NCI-H128 (cell line): Measurements from ENCODE around the gene DNAH14.
A peak's percentile ranks its signal among the peaks of the same experiment; 100 is the strongest.
"Not testable (repeated sequence)": the region's sequence is repeated elsewhere in the genome, so short reads cannot be mapped to it uniquely, and the experiment has no call there.

ENCODE experiments used
- DNase-seq: peaks from one replicate; lab custom pipeline; 2025; ENCODE audit not compliant: unreplicated experiment; lab: John Stamatoyannopoulos, UW

DNAH14 gene

GRCh38 chr1:225250432-225250831 is 321.0 kb downstream of the DNAH14 start:
- no peak for DNase-seq

- no peak for DNase-seq
Observed at GRCh38 chr1:225253173-225253572, 323.7 kb downstream of the DNAH14 start.

GRCh38 chr1:225253784-225254183 is 324.3 kb downstream of the DNAH14 start:
- DNase-seq, result no peak

GRCh38 chr1:225254676-225255075 is 325.2 kb downstream of the DNAH14 start:
- no peak for DNase-seq

GRCh38 chr1:225257081-225257480 is 327.6 kb downstream of the DNAH14 start:
- no peak for DNase-seq

- DNase-seq, result no peak
Observed at GRCh38 chr1:225258811-225259210, 329.3 kb downstream of the DNAH14 start.

GRCh38 chr1:225259542-225259941 is 330.1 kb downstream of the DNAH14 start:
- no peak for DNase-seq

GRCh38 chr1:225260319-225260718 is 330.8 kb downstream of the DNAH14 start:
- no peak for DNase-seq

GRCh38 chr1:225277445-225277844 is 348.0 kb downstream of the DNAH14 start:
- no peak for DNase-seq

- no peak for DNase-seq
Observed at GRCh38 chr1:225280563-225280962, 351.1 kb downstream of the DNAH14 start.

- no peak for DNase-seq
Observed at GRCh38 chr1:225290244-225290643, 360.8 kb downstream of the DNAH14 start.

GRCh38 chr1:225299624-225300023 is 370.1 kb downstream of the DNAH14 start:
- no peak for DNase-seq

- no peak for DNase-seq
Observed at GRCh38 chr1:225300381-225300780, 370.9 kb downstream of the DNAH14 start.

GRCh38 chr1:225304996-225305395 is 375.5 kb downstream of the DNAH14 start:
- no peak for DNase-seq

- DNase-seq, result not testable (repeated sequence)
Observed at GRCh38 chr1:225310544-225310943, 381.1 kb downstream of the DNAH14 start.

GRCh38 chr1:225318706-225319575 is 389.5 kb downstream of the DNAH14 start:
- peak; percentile 43 for DNase-seq

GRCh38 chr1:225319871-225320270 is 390.4 kb downstream of the DNAH14 start:
- no peak for DNase-seq

- no peak for DNase-seq
Observed at GRCh38 chr1:225321784-225322183, 392.3 kb downstream of the DNAH14 start.

GRCh38 chr1:225329041-225329440 is 399.6 kb downstream of the DNAH14 start:
- no peak for DNase-seq

GRCh38 chr1:225329996-225330395 is 400.5 kb downstream of the DNAH14 start:
- DNase-seq, result not testable (repeated sequence)

- no peak for DNase-seq
Observed at GRCh38 chr1:225332686-225333085, 403.2 kb downstream of the DNAH14 start.

- DNase-seq, result not testable (repeated sequence)
Observed at GRCh38 chr1:225335098-225335778, 405.8 kb downstream of the DNAH14 start.
